A549 (cell line): ENCODE results near the gene C19orf53.

Experiments
- CBX8 ChIP-seq: fragments of 200-600 bp; sonication (generic); IDR thresholded peaks from 2 replicates; pipeline ENCODE4 v1.6.1; 2016
- RNF2 ChIP-seq: fragments of 200-600 bp; sonication (generic); IDR thresholded peaks from 2 replicates; pipeline ENCODE4 v1.6.1; 2016; ENCODE audit warnings: low read depth, mild to moderate bottlenecking, antibody characterized with exemption, moderate library complexity, borderline replicate concordance

DNA sequence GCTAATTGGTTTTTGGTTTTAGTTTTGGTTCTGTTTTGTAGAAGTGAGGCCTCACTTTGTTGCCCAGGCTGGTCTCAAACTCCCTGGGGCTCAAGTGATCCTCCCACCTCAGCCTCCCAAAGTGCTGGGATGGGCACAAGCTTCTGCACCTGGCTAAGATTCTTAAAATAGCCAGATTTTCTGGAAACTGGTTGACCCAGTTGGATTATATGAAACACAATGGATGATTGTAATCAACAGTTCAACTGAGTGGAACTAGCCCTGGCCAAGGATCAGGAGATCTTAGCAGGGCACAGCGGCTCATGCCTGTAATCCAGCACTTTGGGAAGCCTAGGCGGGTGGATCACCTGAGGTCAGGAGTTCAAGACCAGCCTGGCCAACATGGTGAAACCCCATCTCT lies 39.5 kb upstream of the C19orf53 start:
- TF ChIP-seq RNF2 = no peak
- no peak for TF ChIP-seq CBX8
